IPS-18c (cell line): Measurements from ENCODE around the gene HOXB5.
A peak's percentile ranks its signal among the peaks of the same experiment; 100 is the strongest.

ENCODE experiments used
- H3K4me3 ChIP-seq: 2 replicates; pipeline ENCODE4 v1.7.0; 2013; ENCODE audit warnings: low read depth, mild to moderate bottlenecking, low read length, moderate library complexity; ENCODE audit not compliant: insufficient read depth
- H3K9me3 ChIP-seq: one replicate; pipeline ENCODE4 v1.6.1; 2013; ENCODE audit warnings: mild to moderate bottlenecking, low read length, moderate library complexity; ENCODE audit not compliant: control insufficient read depth, insufficient read depth

Gene HOXB5

GRCh38 chr17:48597778-48598631, 4.4 kb upstream of the HOXB5 start:
- H3K4me3 ChIP-seq, result no peak overlapping the region; the same call in 1 of the 2 replicates
- H3K9me3 ChIP-seq, result no peaks in the 10 kb centered on the region

GRCh38 chr17:48597528-48597777, 3.9 kb upstream of the HOXB5 start:
- H3K4me3 ChIP-seq, result no peak overlapping the region
- no peaks in the 10 kb centered on the region for H3K9me3 ChIP-seq

DNA sequence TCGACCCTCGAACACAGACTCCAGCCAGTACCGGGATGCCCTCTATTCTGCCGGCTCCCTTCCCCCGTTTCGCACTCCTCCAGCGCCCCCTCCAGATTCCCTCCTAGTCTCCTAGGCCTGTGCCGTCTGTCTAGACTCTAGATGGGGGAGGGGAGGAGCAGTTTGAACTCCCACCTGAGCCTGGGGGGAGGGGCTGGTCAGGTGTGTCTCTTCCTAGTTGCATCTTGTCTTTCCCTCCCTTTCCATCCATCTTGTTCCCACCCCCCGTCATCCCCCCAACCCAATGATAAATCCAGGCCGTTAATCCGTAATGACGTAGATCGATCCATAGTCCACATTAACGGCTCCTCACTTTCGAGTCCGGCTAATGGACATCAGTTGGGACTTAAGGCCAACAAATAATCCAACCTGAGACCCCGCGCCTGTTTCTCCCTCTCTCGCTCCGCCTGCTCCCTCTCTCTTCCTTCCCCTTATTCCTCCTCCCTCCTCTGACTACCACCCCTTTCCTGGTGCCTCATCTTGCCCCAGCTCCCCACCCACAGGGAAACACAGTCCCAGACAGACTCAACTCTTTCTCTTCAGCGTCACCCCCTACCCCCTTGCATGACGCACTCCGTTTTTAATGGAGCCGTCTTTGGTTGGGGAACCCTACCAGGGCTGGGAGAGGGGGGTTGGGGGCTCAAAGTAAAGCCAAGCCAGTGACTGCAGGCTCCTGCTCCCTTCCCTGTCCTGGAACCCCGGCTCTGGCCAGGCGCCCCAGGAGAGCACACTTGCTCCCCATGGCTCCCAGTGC, 3.4 kb upstream of the HOXB5 start:
- Histone ChIP-seq H3K4me3 (0 out of 2 replicates have a peak overlapping the region, but pooled peaks have one; percentile 15), H3K9me3 (no peaks in the 10 kb centered on the region)

DNA sequence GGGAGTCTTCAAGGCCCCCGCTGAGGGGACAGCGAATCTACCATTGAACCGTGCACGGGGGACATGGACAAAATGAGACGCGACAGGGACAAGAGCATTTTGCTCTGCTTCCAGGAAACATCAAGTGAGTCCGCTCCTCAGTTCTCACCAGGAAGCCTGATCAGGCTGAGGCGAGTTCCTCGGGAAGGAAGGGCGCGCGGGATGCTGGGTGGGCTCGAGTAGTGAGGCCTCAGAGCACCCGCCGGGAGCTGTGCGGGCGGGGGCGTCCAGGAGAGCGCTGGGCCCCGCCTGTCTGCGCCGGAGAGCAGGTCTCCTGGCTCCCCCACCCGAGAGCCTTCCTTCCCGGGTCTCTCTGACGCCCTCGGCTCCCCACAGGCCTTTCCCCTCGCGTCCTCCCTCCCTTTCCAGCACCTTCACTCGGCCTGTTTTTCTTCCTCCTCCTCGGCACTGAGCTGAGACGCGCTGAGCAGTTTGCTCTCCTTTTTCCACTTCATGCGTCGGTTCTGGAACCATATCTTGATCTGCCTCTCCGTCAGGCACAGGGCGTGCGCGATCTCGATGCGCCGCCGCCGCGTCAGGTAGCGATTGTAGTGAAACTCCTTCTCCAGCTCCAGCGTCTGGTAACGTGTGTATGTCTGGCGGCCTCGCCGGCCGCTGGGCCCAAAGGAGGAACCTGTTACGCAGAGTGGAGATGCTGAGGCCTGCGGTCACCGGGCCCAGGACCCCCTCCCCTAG, 2.6 kb upstream of the HOXB5 start:
- Histone ChIP-seq H3K9me3 (no peaks in the 10 kb centered on the region), H3K4me3 (0 out of 2 replicates have a peak overlapping the region, but pooled peaks have one; percentile 15)

- H3K4me3 ChIP-seq, result no peak overlapping the region
Observed at GRCh38 chr17:48595278-48595999, 1.9 kb upstream of the HOXB5 start.

DNA sequence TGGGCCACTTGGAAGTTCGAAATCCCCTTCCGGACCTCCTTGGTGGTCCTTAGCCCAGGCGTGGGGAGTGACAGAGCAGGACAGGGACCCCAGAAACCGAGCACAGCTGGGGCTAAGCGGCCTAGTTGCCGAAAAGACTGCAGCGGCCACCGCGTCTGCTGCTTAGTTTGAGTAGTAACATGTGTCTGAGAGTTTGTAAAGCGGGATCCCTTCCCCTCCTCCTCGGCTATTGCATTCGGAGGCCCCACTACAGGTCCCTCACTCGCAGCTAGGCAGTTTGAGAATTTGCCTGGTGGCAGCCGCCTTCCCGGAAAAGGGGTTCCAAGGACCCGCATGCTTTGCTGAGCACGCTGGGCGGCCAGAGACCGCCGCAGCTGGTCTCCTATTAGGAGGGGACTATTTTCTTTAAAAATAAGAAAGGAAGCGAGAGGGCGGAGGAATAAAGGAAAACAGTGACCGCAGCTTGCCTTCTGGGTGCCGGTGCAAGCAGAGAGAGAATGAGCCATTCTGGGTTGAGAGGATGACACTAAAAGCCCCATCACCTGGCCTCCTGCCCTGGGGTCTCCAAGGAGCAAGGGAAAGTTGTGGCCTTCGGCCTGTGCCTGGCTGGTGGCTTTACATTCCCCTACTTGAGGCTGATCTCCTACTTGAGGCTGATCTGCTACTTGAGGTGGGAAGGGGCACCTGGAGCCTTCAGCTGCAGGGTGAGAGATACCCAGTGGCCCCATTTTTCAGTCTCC, 1.1 kb upstream of the HOXB5 start:
- Histone ChIP-seq H3K9me3 (no peaks in the 10 kb centered on the region), H3K4me3 (peak overlapping the region; percentile 16; the same call in 1 of the 2 replicates)

More at GRCh38 chr17:48595278-48595999, 1.9 kb upstream of the HOXB5 start:
- H3K9me3 ChIP-seq, result no peaks in the 10 kb centered on the region

DNA sequence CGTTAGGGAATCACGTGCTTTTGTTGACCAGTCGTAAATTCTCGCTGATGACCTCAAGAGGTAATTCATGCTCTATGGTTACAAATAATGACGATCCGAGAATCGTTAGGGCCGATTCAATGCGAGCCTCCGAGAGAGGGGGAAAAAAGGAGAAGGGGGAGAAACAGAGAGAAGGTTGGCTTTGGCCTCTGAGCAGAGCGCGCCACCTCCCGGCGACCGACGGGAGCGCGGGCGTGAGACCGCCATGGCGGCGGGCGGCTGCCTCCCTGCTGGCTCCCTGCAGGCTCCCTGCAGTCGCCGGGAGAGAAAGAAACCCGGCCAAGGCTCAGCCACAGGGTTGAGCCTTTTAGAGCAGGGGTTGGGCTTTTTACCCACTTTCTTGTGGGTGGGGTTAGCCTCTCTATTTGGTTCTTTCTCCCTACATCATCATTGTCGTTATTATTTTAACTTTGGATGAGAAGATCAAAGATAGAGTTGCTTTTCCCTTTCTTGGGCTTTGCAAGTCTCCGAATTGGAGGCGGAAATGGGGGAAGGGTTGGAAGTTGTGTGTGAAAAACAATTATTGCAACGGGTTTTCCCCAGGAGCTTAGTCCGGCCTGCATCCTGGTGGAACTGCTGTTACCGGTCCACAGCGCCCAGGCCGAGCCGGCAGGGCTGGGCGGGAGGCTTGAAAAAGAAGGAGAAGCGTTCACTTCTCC, 410 bp upstream of the HOXB5 start:
- Histone ChIP-seq H3K9me3 (peaks cover 2% of the 10 kb centered on the region), H3K4me3 (peak overlapping the region; percentile 16; the same call in 1 of the 2 replicates)

GRCh38 chr17:48592577-48592976, 1.0 kb downstream of the HOXB5 start:
- Histone ChIP-seq H3K4me3 (no peak overlapping the region), H3K9me3 (peaks cover 2% of the 10 kb centered on the region)

DNA sequence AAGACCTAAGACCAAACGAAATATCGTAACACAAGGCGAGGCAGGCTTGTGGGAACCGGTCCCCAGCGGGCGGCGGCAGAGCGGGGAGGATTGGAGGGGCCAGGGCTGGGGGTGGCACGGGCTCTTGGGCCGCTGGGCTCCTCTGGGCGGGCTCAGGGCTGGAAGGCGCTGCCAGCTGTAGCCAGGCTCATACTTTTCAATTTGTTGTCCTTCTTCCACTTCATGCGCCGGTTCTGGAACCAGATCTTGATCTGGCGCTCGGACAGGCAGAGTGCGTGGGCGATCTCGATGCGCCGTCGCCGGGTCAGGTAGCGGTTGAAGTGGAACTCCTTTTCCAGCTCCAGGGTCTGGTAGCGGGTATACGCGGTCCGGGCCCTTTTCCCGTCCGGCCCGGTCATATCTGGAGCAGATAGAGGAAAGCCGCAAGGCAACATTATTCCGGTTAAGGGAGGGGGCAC, 1.5 kb downstream of the HOXB5 start:
- H3K4me3 ChIP-seq, result no peak overlapping the region
- H3K9me3 ChIP-seq, result peaks cover 2% of the 10 kb centered on the region

GRCh38 chr17:48591255-48592056, 2.1 kb downstream of the HOXB5 start:
- peaks cover 2% of the 10 kb centered on the region for H3K9me3 ChIP-seq
- no peak overlapping the region for H3K4me3 ChIP-seq

- H3K4me3 ChIP-seq, result no peak overlapping the region
- H3K9me3 ChIP-seq, result peaks cover 2% of the 10 kb centered on the region
Observed at GRCh38 chr17:48590607-48591161, 2.9 kb downstream of the HOXB5 start.

DNA sequence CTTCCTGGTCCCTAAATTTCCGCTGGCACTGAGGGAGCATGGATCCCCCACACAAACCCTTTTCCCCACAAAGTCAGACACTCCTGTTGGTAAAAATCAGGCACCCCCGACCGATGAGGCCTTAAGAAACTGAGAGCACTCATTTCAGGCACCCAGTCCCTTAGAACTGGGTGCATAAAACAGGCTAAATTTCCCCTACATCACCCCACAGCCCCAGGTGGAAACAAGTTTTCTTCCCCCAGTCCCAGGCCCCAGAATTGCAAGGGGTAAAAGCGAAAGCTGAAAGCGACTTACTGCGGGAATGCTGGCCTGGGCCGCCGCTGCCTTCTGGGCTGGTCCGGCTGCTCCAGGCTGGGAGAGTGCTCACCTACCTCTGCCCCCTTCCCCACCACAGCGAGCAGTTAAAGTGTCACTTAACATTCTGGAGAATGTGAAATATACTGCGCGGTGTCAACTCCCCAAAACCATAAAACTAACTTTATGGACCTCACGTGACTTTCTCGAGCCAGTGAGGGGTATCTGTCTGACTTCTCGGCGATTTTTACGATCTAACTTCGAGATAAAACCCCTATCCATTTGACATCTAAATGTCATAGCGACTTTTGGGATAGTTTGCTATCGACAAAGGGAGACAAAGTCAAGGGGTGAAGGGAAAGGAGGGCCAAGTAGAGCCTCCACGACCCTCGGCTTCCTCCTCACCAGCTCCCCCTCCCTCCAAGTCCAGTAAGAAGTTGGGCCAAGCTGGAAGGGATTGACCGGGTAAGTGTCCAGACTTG, 3.6 kb downstream of the HOXB5 start, which contains the start of gene HOXB3:
HOXB3 (minus strand) TSS at position 411 of the 776 bp plus-strand sequence. CDS start 37,767 bp downstream, outside the sequence.
- H3K4me3 ChIP-seq, result no peak within 1 kb of the TSS

DNA sequence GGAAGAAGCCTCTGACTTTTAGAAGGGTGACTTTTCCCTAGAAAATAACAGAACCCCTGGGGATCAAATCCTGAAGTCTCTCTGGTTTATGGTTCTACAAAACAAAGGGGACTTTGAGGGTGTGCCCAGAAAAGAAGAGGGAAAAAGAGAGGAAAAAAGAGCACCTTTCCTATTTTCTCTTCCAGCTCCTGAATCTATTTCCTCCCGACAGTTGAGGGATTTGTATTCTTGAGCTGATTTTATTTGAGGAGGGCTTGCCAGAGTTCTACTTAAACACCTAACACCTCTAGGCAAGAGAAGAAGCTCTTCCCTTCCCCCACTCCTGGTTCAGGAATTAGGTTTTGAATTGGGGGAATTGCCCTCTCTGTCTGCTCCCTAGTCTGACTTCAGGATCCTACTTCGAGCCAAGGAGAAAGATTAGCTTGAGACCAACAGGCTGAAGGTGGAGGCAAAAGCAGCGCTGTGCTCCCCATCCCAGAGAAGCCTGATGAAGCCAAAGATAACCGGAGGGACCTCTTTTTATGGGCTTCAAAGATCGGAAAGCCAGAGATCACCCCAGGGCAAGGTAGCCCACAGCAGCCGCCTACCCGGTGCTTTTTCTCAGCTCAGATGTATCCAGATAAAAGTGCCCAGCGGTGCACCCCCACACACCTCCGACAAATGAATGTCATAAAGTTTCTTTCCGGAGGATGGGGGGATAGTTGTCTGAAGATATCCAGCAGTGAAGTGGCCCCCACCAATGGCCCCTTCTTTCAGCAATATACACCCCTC, 4.3 kb downstream of the HOXB5 start:
- Histone ChIP-seq H3K9me3 (peaks cover 2% of the 10 kb centered on the region), H3K4me3 (no peak overlapping the region)

More for the DNA sequence above, 3.6 kb downstream of the HOXB5 start, which contains the start of gene HOXB3:
- peaks cover 2% of the 10 kb centered on the region for H3K9me3 ChIP-seq
